GM06990 (cell line): ENCODE measurements around the gene KCNK5.

ENCODE experiments used
- DNase-seq: peaks from one replicate; pipeline ENCODE4 v3.0.0-alpha.2; 2011; ENCODE audit not compliant: insufficient read length; ENCODE audit errors: extremely low read depth
- H3K27me3 ChIP-seq: replicated peaks from 2 replicates; pipeline ENCODE4 v1.6.0; 2011; ENCODE audit warnings: low read length; ENCODE audit not compliant: control insufficient read depth, insufficient read depth
- H3K36me3 ChIP-seq: 2 replicates; pipeline ENCODE4 v1.5.1; 2011; ENCODE audit warnings: low read length; ENCODE audit not compliant: control insufficient read depth, insufficient read depth
- H3K4me3 ChIP-seq: replicated peaks from 2 replicates; pipeline ENCODE4 v1.5.1; 2011; ENCODE audit warnings: low read depth, mild to moderate bottlenecking, control low read depth, low read length
- TF ChIP-seq, protein P1 (sequence below): IDR thresholded peaks from 2 replicates; pipeline ENCODE4 v1.5.1; 2011; ENCODE audit warnings: low read length, control low read depth, mild to moderate bottlenecking, inconsistent platforms; ENCODE audit not compliant: insufficient read depth, poor library complexity, severe bottlenecking

Gene KCNK5

GRCh38 chr6:39254999-39255535 lies 25.8 kb upstream of the KCNK5 start:
- Histone ChIP-seq H3K4me3 (no peak overlapping the region), H3K36me3 (no peaks in the 10 kb centered on the region), H3K27me3 (no peaks in the 10 kb centered on the region; the same call in 1 of the 2 replicates)
- TF ChIP-seq, protein P1, sequence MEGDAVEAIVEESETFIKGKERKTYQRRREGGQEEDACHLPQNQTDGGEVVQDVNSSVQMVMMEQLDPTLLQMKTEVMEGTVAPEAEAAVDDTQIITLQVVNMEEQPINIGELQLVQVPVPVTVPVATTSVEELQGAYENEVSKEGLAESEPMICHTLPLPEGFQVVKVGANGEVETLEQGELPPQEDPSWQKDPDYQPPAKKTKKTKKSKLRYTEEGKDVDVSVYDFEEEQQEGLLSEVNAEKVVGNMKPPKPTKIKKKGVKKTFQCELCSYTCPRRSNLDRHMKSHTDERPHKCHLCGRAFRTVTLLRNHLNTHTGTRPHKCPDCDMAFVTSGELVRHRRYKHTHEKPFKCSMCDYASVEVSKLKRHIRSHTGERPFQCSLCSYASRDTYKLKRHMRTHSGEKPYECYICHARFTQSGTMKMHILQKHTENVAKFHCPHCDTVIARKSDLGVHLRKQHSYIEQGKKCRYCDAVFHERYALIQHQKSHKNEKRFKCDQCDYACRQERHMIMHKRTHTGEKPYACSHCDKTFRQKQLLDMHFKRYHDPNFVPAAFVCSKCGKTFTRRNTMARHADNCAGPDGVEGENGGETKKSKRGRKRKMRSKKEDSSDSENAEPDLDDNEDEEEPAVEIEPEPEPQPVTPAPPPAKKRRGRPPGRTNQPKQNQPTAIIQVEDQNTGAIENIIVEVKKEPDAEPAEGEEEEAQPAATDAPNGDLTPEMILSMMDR = no peak
- no peak for DNase-seq

DNA sequence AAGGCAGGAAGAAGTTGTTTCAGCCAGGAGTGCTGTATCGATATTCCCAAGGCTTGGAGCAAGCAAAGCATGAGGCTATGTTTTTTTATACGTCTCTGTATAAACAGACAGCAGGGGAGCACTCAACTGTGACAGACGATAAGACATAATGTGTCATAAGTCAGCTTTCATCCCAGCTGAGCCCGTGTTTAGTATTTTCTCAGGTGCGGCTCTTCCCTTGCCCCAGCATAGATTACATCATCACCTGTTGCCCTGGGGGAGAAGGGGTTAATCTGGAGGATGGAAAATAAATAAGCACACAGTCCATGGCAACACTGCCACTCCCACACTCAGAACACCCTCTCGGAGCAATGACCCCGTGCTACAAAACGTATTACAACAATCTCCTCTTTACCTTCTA lies 22.1 kb upstream of the KCNK5 start:
- TF ChIP-seq, protein P1 = no peak
- DNase-seq = no peak
- no peaks in the 10 kb centered on the region for H3K27me3 ChIP-seq
- no peak overlapping the region for H3K4me3 ChIP-seq
- no peaks in the 10 kb centered on the region for H3K36me3 ChIP-seq

- Histone ChIP-seq H3K36me3 (no peaks in the 10 kb centered on the region), H3K27me3 (no peaks in the 10 kb centered on the region), H3K4me3 (no peak overlapping the region)
- TF ChIP-seq, protein P1 = no peak
- DNase-seq = no peak
Measured at GRCh38 chr6:39250507-39250906, 21.2 kb upstream of the KCNK5 start.

DNA sequence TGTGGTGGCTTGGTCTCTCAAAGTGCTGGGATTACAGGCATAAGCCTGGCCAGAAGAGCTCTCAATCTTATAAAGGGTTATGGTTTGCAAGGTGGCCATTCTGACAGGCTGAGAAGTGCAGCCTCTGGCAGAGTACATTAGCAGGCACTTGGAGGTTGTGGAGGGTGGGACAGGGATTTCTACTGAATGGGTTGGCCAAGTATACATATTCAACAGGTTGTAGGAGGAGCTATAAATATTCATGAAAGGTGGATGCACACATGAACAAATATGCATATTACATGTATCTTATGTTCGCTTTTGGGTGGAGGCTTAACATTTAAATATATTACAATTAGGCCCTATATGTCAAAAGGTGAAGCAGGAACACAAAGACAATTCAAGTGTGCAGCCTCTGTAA lies 20.0 kb upstream of the KCNK5 start:
- Histone ChIP-seq H3K36me3 (no peaks in the 10 kb centered on the region), H3K27me3 (no peaks in the 10 kb centered on the region; the same call in 1 of the 2 replicates), H3K4me3 (no peak overlapping the region)
- TF ChIP-seq, protein P1 = no peak
- no peak for DNase-seq

- no peaks in the 10 kb centered on the region for H3K36me3 ChIP-seq
- no peaks in the 10 kb centered on the region; the same call in 1 of the 2 replicates for H3K27me3 ChIP-seq
- no peak for DNase-seq
- H3K4me3 ChIP-seq = no peak overlapping the region
- TF ChIP-seq, protein P1 = no peak
Measured at GRCh38 chr6:39247667-39248194, 18.5 kb upstream of the KCNK5 start.

GRCh38 chr6:39243809-39244208 lies 14.5 kb upstream of the KCNK5 start:
- no peak overlapping the region for H3K4me3 ChIP-seq
- TF ChIP-seq, protein P1 = no peak
- H3K36me3 ChIP-seq = no peaks in the 10 kb centered on the region
- no peak for DNase-seq
- H3K27me3 ChIP-seq = no peaks in the 10 kb centered on the region; the same call in 1 of the 2 replicates
